GM19395 (cell line): Measurements from ENCODE around the gene SLC24A3.
A peak's percentile ranks its signal among the peaks of the same experiment; 100 is the strongest.

ENCODE experiments used
- ATAC-seq: cut with Tn5 transposase; IDR thresholded peaks from one replicate; pipeline ENCODE4 v1.9.1; 2021; ENCODE audit warnings: mild to moderate bottlenecking, moderate library complexity; ENCODE audit not compliant: unreplicated experiment

SLC24A3 gene

DNA sequence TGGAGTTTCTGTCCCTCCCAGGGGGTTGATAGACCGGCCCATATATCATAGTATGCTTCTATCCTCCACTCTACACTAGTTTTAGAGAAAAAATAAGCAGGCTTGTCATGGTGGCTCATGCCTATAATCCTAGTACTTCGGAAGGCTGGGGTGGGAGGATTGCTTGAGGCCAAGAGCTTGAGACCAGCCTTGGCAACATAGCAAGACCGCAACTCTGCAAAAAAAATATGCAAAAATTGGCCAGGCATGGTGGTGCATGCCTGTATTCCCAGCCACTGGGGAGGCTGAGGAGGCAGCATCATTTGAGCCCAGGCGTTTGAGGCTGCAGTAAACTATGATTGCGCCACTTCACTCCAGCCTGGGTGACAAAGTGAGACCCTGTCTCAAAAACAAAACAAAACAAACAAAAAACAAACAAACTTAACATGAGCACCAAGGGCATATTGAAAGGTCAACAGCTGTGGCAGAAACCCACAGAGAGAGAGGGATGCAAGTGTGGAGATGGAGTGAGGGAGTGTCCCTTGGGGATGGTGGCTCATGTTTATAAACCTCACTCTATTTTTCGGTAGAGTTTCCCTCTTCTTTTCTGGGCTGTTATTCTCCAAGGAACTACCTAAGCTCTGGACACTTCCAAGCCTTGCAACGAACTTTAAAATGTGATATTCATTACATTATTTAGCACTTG, 24.1 kb downstream of the SLC24A3 start:
- ATAC-seq: no peak

GRCh38 chr20:19241440-19241839, 29.0 kb downstream of the SLC24A3 start:
- no peak for ATAC-seq

GRCh38 chr20:19244291-19244690, 31.8 kb downstream of the SLC24A3 start:
- no peak for ATAC-seq

DNA sequence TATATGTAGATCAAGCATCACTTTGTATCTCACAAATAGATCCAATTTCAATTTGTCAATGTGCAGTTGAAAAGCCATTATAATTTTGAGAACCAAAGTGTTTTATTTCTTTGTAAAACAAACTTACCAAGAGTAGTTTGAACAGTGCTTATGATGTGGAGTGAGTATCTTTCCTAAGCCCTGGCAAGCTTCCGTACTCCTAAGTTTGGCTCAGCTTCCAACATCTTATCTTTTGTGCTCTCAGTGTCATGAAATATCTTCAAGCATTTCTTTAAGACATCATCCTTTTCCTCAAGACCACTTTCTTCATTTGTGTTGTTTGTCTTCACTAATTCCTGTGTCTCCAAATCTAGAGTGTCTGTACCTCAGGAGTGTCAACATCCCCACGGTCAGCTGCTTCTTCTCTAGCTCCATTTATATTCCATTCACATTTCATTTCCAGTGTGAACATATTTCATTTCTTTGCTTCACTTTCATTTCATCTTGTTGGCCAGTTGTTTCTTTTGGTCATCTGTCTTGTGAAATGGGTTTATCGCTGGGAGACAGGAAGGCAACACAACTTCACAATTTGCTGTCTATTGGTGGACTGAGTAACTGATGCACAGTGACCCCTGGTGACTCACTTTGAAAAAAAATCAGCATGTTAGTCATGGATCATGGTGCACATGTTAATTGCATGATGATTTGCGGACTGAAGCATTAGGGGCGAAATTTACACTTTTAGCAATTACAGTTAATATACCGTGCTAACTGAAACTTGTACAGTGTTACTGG, 36.9 kb downstream of the SLC24A3 start:
- ATAC-seq: no peak

DNA sequence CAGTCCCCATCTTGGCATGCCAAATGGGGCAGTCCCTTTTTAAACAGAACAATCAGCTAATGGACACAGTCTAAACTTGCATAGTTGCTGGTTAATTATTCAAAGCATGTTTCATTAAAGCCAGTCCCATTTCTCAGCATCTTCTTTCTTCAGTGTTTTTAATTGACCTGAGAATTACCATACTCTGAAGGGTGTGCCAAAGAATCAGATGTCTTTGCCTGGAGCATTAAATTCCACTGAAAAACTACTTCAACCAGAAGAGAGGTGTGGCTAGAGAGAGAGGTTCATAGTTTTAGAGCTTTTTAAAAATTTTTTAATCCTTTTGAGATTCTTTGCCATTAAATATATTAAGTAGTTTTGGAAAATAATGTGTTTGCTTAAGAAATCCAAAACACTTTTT, 37.9 kb downstream of the SLC24A3 start:
- ATAC-seq: no peak

DNA sequence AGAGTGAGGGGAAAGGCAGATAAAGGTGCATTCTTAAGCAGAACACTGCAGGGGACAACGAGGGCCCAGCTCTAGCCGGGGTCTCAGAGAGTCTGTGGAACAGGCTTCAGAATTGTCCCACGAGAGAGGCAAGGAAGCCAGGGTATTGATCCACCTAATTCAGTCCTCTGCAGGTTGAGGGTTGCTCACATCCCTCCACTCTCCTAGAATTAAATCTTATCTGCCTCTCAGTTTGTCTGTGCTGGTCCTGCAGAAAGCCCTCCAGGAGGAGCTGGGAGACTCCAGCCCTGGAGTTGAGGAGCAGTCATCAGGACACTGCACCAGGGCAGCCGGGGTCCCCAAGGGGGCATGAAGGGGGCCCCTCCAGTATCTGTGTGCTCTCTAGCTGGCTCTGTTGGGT, 39.1 kb downstream of the SLC24A3 start:
- ATAC-seq: no peak

- ATAC-seq: no peak
These were observed 39.5 kb downstream of the SLC24A3 start for GRCh38 chr20:19251958-19252357.

DNA sequence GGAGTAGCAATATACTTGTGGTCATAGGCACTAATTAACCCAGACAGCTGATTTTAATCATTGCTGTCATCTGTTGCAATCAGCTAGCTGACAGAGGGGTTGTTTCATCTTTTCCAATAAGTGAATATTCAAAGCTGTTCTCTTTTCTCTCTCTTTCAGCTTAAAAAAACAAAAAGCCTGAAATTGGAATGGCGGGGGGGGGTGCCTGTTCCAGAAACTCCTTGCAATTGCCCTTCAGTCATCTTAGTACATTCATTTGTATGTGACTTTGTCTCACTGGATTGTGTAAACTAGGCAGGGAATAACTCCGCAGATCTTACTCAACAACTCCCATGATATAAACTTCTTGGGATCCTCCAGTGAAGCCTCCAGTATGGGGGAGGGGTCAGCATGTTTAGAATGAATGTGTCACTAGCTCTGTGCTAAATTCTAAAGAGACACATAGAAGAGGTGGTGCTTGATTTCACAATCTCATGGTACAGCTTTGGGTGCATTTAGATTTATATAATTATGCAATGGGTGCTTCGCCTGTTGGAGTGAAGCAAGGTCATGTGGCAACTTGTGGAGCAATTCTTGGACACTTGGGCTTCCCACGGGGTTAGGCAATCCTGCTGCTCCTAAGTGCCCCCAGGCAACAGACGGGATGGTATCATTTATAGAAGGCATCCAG, 40.1 kb downstream of the SLC24A3 start:
- ATAC-seq: no peak

GRCh38 chr20:19253316-19253715, 40.9 kb downstream of the SLC24A3 start:
- no peak for ATAC-seq

DNA sequence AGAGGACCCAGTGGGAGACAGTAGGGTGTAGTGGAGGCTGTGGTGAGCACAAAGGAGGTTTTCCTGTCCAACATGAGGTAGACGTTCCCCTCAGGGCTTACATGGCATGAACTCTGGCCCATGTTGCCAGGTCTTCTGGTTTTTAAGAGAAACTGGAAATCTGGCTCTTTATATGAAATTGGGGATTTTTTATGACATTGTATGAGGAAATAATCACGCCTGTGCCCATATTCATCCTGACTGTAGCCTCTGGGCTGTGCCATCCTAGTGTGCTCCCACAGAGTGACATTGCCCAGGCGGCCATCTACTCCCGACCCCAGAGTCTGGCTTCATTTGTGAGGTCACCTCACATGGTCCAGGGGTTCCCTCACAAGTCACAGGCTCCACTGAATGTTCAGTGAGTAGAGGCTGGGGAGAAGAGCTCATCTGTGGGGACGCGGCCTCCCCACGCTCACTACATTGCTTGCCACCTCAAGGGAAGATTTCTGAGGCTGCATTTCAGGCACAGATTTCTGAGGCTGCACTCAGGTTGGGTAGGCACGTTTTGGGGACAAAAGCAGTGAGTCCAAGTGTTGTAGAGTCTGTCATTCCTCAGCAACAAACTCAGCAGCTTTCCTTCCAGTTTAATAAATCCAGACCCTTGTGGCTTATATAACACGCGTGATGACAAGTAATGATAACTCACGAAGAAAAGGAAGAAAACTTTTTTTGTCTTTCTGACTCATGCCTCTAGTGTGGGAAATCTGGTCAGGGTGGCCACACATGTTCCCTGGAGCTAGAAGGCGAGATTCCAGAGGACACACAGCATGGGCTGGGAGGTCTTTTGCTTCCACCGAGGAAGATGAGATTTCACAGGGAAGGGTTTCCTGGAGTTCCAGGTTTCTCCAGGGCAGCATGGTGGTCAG, 41.7 kb downstream of the SLC24A3 start:
- ATAC-seq: no peak

DNA sequence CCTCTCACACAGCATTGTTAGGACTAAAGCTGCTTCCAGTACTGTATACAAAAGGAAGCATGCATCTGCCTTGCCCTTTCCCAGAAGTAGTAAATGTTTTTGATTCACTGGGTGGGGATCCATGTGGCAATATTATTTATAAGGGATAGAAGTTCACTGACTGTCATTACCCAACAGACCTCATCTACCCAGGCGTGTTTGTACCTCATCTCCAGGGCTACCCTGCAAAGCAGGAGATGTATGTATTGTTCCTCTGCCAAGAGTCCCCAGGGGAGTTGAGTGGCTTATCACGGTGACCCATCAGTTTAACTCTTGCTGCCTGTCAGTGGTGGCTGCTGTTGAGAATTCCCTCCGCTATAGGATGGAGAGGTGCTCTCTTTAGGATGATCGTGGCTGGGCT, 42.5 kb downstream of the SLC24A3 start:
- no peak for ATAC-seq

DNA sequence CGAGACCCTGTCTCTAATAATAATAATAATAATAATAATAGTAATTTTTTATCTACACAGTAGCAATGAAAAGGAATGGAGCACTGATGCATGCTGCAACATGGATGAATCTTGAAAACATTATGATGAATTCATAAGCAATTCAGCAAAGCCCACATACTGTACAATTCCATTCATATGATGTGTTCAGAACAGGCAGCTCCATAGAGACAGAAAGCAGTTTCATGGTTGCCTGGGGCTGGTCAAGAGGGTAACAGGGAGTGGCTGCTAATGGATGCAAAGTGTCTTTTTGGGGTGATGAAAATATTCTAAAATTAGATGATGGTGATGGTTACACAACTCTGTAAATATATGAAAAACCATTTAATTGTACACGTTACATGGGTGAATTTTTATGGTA, 43.6 kb downstream of the SLC24A3 start:
- no peak for ATAC-seq

DNA sequence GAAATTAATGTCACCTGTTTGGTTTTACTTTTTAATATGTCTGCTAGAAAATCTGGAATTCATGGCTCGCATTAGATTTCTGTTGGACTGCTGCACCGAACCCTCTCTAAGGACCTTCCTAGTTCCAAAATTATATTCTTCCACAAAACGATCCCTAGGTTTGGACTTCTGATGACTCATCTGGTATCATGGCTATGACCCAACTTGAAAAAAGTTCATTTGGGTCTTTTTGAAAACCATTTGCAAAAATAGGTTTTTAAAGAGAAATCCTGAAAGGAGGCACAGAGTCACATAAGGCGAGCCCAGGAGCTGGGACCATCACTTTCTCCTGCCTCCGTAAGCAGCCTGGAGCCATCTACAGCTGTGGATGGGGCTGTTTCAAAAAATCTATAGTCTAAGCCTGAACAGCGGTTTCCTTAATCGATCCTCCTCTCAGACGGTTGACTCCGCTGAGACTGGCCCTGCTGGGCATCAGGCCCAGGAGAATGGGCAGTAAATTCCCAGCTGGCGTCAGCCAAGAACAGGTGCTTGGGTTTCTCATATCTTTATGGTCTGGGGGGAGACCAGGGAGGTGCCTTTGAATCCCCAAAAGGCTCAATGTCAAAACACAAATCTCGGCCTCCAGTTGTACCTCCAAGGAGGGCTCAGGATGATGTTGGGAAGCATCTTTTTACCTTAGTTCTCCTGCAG, 44.6 kb downstream of the SLC24A3 start:
- ATAC-seq: no peak

DNA sequence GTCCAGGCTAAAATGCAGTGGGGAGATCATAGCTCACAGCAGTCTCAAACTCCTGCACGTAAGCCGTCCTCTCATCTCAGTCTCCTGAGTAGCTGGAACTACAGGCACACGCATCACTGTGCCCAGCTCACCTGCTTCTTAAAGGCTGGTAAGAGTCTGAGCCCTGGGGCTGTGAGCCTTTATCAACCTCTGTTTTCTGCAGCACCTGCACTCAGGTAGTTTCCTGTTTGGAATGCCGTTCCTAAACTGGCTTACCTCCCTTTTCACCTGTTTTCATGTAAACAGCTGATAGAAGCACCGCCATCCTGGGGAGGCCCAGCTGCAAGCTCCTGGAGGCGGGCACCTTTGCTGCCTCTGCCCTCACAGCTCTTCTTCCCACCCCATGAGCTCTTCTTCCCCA, 45.4 kb downstream of the SLC24A3 start:
- no peak for ATAC-seq

DNA sequence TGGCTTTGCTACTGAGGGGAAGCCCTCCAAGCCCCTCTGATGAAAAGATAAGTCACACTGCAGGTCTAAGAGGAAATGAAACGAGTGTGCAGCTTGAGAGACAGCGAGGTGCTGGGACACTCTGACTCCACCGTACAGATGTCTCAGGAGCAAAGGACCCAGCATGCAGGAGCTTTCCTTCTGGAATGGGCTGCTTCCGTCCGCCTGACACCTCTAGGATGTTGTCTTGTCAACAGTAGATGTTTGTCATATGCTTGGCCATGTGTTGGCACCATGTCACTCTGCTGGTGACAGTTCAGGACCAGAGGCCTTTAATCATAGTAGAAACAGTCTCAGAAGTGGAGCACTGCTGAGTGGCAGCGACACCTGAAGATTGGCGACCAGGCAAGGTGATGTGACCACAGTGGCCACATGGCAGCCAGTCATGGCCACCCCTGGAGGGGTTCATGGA, 46.7 kb downstream of the SLC24A3 start:
- peak; percentile 53 for ATAC-seq

DNA sequence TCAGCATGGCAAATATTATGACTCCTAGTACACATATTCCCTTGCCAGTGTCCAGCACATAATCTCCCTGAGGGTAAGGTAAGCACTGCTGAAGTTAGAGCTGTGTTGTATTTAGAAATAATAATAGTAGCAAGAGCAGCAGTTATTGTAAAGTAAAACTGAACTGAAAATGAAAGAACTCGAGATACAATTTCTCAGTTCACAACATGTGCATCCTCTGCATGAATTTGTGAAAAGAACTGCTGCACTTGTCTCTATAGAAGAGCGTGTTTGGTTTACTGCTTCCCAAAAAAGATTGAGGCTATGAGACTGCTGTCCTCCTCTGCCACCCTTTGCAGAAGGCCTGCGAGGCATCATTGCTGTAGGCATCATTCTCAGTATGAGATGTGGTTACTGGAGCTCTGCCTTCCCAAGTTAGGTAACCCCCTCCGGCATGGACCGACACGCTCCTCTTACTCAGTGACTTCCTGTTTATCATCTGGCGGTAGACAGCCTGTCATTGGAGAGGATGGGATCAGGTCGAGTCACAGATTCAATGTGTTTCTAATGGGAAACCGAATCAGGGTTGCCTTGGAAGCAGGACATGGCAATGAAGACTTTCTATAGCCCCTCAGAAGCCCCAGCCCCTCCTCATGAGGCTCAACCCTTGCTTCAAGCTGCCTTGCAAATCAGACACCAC, 48.1 kb downstream of the SLC24A3 start:
- no peak for ATAC-seq

- ATAC-seq: no peak
These were observed 51.7 kb downstream of the SLC24A3 start for GRCh38 chr20:19264191-19264590.

- no peak for ATAC-seq
These were observed 53.4 kb downstream of the SLC24A3 start for GRCh38 chr20:19265646-19266374.

GRCh38 chr20:19268426-19268825, 56.0 kb downstream of the SLC24A3 start:
- ATAC-seq: no peak
